GM18858 (cell line): Measurements from ENCODE around the gene ASB13.
"Not testable (repeated sequence)": the region's sequence is repeated elsewhere in the genome, so short reads cannot be mapped to it uniquely, and the experiment has no call there.

Source experiments
- ATAC-seq: cut with Tn5 transposase; IDR thresholded peaks from one replicate; pipeline ENCODE4 v1.9.1; 2021; ENCODE audit not compliant: unreplicated experiment

ASB13 gene

GRCh38 chr10:5608608-5609220, 57.7 kb downstream of the ASB13 start:
- no peak for ATAC-seq

GRCh38 chr10:5607594-5607993, 58.8 kb downstream of the ASB13 start:
- ATAC-seq = no peak

- no peak for ATAC-seq
Measured at GRCh38 chr10:5606864-5607263, 59.5 kb downstream of the ASB13 start.

- no peak for ATAC-seq
Measured at GRCh38 chr10:5606321-5606720, 60.1 kb downstream of the ASB13 start.

- no peak for ATAC-seq
Measured at GRCh38 chr10:5604961-5605360, 61.4 kb downstream of the ASB13 start.

DNA sequence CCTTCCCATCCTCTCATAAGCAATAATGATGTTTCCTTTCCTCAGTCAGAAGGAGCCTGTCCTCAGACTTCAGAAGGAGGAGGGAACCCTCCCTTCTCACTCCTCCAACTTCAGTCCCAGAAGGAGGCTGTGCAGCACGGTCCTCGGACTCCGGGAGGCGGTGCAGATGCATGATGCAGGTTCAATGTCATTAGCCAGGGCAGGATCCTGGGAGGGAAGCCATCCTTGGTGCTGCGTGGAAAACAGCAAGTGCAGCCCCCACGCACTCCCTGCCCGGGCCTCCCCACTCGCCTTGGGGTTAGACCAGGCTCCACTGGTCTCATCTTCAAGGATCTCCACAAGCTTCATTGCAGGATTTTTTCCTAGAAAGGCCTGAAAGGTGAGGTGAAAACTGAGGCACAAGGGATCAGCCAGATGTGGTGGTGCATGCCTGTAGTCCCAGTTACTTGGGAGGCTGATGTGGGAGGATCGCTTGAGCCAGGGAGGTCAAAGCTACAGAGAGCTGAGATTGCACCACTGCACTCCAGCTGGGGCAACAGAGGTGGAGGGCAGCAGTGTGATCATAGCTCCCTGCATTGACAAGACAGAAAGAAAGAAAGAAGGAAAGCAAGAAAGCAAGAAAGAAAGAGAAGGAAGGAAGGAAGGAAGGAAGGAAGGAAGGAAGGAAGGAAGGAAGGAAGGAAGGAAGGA, 62.0 kb downstream of the ASB13 start:
- ATAC-seq = no peak

GRCh38 chr10:5603848-5604170, 62.6 kb downstream of the ASB13 start:
- ATAC-seq = no peak

DNA sequence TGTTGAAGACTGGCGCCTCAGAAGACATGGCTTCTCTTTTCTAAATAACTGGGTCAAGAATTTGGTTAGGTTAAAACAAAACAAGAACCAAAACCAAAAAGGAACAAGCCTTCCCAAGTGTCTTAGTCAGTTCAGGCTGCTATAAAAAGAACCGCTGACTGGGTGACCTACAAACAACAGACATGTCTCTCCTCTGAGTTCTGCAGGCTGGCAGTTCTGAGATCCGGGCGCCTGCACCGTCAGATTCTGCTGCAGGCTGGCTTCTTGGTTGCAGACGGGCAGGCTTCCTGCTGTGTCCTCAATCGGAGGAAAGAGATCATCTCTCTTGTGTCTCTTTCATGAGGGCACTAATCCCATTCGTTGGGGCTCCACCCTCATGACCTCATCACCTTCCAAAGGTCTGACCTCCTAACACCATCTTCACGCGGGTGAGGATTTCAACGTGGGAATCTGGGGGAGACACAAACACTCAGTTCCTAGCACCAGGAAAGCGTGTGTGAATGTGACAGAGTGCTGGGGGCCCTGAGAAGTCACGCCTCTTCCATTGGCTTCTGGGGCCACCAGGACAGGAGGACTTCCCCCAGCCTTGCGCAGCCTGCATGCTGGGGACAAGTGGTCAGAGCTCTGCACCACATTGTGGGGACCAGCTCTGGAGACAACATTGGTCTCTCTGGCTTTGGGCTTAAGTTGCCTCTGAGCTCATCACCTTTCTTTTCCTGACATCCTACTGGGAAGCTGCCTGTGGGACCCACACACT, 63.1 kb downstream of the ASB13 start:
- ATAC-seq = no peak

DNA sequence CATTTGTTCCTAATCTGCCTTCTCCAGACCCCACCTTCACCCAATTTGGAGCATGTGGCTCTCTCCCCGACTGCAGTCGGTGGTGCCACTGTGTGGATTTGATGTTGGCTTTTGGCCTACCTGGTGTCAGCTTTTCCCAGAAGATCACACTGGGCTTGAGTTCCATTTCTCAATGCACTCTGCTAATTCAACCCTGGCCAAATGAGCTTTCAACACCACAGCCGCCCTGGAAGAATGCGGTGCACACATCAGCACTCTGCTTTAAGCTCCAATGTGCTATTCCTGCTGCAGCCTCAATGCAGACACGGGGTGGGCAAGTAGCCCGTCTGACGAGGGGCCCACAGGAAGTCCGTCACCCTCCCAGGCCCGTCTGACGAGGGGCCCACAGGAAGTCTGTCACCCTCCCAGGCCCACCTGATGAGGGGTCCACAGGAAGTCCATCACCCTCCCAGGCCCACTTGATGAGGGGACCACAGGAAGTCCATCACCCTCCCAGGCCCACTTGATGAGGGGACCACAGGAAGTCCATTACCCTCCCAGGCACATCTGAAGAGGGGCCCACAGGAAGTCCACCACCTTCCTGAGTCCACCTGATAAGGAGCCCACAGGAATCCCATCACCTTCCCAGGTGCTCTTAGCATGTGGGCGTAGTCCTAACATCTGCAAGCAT, 64.4 kb downstream of the ASB13 start:
- ATAC-seq = no peak

DNA sequence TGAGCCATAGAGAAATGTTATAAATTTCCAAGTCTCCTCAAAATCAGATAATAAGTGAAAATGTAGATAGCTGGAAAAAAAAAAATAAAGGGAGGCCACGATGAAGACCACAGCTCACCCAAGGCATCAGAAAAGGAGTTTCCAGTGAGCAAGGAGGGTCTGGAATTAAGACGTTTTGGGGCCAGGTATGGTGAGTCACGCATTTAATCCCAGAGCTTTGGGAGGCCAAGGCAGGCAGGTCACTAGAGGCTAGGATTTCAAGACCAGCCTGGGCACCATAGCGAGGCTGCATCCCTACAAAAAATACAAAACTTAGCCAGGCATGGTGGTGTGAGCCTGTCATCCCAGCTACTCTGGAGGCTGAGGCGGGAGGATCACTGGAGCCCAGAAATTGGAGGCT, 65.5 kb downstream of the ASB13 start:
- ATAC-seq = no peak

DNA sequence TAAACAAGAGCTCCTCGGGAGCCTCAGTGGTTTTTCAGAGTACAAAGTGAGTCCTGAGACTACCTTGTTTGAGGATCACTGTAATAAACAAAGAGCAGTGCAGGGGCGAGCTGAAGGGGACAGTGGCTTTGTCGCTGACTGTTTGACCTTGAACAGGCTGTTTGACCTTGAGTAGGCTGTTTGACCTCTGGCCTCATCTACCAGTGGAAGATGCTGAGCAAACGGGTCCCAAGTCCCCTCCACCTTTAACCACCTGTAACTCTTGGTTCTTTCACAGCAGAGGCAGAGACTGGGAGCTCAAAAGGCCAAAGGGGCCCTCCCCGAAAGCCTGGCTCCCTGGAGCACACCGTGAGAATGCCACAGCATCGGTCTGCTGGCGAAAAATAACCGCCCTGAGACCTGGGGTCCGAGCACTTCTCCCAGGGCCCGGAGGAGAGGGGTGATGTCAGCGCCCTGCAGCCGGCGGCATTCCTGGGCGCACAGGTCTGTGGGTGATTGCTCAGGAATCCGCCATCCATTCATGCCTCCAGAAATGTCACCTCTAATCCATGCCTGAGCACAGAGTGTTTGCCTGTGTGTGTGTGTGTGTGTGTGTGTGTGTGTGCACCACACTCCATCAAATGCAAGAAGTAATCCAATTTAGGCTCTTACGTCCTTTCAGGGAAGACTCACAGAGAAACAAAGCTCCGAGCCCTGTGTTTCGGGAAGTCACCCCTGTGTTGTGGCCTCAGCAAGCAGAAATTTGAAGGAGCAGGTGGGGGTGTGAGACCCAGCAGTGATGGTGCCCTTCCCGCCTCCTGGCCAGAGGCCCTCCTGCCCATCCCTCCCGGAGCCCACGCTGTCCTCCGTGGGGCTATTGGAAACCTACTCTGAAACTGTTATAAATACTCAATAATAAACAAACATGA, 66.5 kb downstream of the ASB13 start:
- no peak for ATAC-seq

DNA sequence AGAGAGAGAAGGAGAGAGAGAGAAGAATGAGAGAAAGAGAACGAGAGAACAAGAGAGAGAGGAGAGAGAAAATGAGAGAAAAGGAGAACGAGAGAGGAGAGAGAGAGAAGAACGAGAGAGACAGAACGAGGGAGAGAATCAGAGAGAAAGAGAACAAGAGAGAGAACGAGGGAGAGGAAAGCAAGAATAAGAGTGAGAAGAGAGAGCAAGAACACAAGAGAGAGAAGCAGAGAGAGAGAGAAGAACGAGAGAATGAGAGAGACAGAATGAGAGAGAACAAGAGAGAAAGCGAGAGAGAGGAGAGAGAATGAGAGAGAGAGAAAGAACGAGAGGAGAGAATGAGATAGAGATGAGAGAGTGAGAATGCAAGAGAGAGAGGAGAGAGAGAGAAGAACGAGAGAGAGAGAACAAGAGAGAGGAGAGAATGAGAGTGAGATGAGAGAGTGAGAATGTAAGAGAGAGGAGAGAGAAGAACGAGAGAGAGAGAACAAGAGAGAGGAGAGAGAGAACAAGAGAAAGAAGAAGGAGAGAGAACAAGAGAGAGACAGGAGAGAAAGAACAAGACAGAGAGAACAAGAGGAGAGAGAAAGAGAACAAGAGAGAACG, 68.2 kb downstream of the ASB13 start:
- ATAC-seq = no peak

- ATAC-seq = no peak
Measured at GRCh38 chr10:5596611-5597341, 69.6 kb downstream of the ASB13 start.

DNA sequence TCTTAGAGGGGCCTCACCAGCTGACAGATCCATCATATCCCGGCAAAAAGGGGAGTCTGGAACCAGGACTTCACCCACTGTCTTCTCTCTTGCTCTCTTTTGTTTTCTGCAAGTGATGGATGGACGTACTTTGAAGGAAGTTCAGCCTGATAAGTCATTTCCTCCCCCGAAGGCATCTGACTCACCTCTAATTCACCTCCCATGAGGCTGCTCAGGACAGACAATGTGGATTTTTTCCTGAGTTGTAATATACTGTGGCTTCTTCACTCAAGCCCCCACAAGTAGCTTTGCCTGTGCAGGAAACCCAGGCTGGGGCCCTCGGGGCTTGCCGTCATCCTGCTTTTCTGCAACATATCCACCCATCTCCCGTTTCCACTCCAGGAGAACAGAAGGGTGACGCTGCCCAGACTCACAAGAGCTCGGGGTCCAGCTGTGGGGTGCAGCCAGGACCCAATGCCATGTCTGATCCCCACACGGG, 70.4 kb downstream of the ASB13 start:
- no peak for ATAC-seq

GRCh38 chr10:5595591-5595990, 70.8 kb downstream of the ASB13 start:
- no peak for ATAC-seq

GRCh38 chr10:5595095-5595494, 71.3 kb downstream of the ASB13 start:
- ATAC-seq = no peak

GRCh38 chr10:5594271-5595049, 71.9 kb downstream of the ASB13 start:
- ATAC-seq = no peak

- not testable (repeated sequence) for ATAC-seq
Measured at GRCh38 chr10:5593347-5593746, 73.0 kb downstream of the ASB13 start.

DNA sequence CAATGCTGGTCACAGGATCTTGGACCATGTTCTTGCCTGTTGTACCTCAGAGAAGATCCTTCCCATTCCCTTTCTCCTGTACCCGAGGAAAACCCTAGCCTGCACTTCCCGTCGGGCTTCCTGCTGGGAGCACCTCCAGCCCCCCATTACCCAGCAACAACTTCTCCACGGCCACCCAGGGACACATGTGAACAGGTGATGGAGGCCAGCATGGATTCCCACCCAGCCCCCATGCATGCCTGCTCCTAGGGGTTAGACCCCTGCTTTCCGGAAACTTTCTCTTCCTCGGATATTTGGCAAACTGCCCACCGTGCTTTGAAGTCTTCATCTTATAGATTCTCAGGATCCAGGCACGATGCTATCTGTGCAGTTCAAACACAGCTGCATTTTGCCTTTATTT, 74.3 kb downstream of the ASB13 start:
- no peak for ATAC-seq
